Nephron (organoid): ENCODE results near the gene GP9.
A peak's percentile ranks its signal among the peaks of the same experiment; 100 is the strongest.

ENCODE experiments used
- H3K27ac Mint-ChIP-seq, 3 experiments: 2 replicates each; pipeline ENCODE4 v1.8.0; 2020; ENCODE audit warnings: mixed read lengths in 3 of 3, mild to moderate bottlenecking in 2 of 3, moderate library complexity in 1 of 3
- H3K27me3 Mint-ChIP-seq: 2 replicates; pipeline ENCODE4 v1.8.0; 2021; ENCODE audit warnings: low read depth, mild to moderate bottlenecking, moderate library complexity, mixed read lengths
- H3K36me3 Mint-ChIP-seq: 2 replicates; pipeline ENCODE4 v1.8.0; 2020; ENCODE audit warnings: low read depth, mixed read lengths
- H3K4me1 Mint-ChIP-seq: 2 replicates; pipeline ENCODE4 v1.8.0; 2020; ENCODE audit warnings: mixed read lengths
- H3K4me3 Mint-ChIP-seq, 3 experiments: 2 replicates each; pipeline ENCODE4 v1.8.0; 2020; ENCODE audit warnings: mild to moderate bottlenecking in 3 of 3, mixed read lengths in 3 of 3, moderate library complexity in 2 of 3
- H3K9me3 Mint-ChIP-seq: 2 replicates; pipeline ENCODE4 v1.8.0; 2020; ENCODE audit warnings: mixed read lengths
- TF ChIP-seq, protein P1 (sequence below), 3 experiments: fragments of 200-600 bp; sonication (generic); IDR thresholded peaks; one replicate each; pipeline ENCODE4 v1.5.0; 2021; ENCODE audit warnings: antibody characterized with exemption in 3 of 3; ENCODE audit not compliant: unreplicated experiment in 3 of 3

Gene GP9

GRCh38 chr3:129035360-129036221 lies 25.0 kb upstream of the GP9 start:
- Mint-ChIP-seq H3K27me3 (peaks cover 6% of the 10 kb centered on the region), H3K27ac (peak overlapping the region in 1 of 3 experiments; percentile 44), H3K4me3 (no peak overlapping the region), H3K36me3 (no peaks in the 10 kb centered on the region), H3K4me1 (peaks cover 21% of the 10 kb centered on the region), H3K9me3 (no peaks in the 10 kb centered on the region)
- TF ChIP-seq, protein P1, sequence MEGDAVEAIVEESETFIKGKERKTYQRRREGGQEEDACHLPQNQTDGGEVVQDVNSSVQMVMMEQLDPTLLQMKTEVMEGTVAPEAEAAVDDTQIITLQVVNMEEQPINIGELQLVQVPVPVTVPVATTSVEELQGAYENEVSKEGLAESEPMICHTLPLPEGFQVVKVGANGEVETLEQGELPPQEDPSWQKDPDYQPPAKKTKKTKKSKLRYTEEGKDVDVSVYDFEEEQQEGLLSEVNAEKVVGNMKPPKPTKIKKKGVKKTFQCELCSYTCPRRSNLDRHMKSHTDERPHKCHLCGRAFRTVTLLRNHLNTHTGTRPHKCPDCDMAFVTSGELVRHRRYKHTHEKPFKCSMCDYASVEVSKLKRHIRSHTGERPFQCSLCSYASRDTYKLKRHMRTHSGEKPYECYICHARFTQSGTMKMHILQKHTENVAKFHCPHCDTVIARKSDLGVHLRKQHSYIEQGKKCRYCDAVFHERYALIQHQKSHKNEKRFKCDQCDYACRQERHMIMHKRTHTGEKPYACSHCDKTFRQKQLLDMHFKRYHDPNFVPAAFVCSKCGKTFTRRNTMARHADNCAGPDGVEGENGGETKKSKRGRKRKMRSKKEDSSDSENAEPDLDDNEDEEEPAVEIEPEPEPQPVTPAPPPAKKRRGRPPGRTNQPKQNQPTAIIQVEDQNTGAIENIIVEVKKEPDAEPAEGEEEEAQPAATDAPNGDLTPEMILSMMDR (IDR thresholded peaks at IDR 0.05; ENCODE audit: unreplicated experiment in 3 of 3): no peak

DNA sequence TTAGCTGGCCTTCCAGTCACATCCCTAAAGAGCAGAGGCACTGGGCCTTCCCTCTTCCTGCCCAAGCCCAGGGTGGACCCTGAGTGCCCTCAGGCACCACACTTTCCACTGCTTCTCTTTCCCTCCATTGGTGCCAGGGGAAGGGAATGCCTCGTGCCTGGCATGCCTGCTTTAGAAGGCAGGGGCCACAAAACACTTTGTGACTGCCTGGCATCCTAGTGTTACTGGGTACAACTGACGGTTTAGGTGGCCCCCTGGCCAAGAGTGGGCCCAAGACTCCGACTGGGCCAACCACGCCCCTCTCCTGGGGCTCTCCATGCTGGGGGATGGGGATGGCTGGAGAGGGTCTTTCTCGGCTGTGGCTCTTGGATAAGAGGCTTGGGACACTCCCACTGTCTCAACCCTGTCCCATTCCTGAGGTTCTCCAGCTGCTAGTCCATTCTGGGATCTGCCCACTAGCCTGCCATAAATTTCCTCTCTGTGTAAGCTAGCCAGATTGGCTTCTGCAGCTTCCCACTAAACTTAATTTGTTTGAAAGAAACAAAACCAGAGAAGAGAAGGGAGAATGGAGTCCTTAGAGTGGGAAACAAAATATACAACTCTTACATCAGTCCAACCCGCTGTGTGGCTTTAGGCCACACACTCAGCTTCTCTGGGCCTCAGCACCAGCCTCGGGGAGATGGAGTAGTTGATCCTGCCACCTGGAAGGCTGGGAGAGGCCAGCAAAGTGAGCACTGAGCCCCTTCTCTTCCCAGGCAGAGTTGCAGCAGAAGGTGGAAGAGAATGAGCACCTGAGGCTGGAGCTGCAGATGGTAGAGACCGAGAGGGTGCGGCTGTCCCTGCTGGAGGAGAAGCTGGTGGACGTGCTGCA lies 24.1 kb upstream of the GP9 start:
- TF ChIP-seq, protein P1 (IDR thresholded peaks at IDR 0.05; ENCODE audit: unreplicated experiment in 3 of 3): no peak
- Mint-ChIP-seq H3K27me3 (peaks cover 6% of the 10 kb centered on the region), H3K36me3 (no peaks in the 10 kb centered on the region), H3K27ac (peak overlapping the region in 2 of 3 experiments; percentile 29 to 63), H3K9me3 (no peaks in the 10 kb centered on the region), H3K4me3 (no peak overlapping the region), H3K4me1 (peaks cover 18% of the 10 kb centered on the region)

DNA sequence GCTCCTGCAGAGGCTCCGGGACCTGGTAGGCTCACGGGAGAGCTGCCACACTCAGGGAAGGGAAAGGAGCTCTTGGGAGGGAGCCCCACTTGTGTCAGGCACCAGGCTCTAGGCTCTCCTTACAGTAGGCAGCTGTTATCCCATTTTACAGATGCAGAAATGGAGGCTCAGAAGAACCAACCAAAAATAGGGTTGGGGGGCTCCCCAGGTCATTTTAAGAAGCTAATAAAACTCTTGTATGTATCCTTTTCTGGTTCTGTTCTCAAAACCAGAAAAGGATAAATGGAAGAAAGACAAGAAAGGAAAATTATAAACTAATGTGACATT lies 23.5 kb upstream of the GP9 start:
- Mint-ChIP-seq H3K27me3 (peaks cover 6% of the 10 kb centered on the region), H3K27ac (no peak overlapping the region), H3K4me1 (peaks cover 14% of the 10 kb centered on the region), H3K9me3 (peaks cover 1% of the 10 kb centered on the region), H3K4me3 (no peak overlapping the region), H3K36me3 (no peaks in the 10 kb centered on the region)
- TF ChIP-seq, protein P1 (IDR thresholded peaks at IDR 0.05; ENCODE audit: unreplicated experiment in 3 of 3): no peak

- H3K4me3 Mint-ChIP-seq: no peak overlapping the region
- peaks cover 14% of the 10 kb centered on the region for H3K9me3 Mint-ChIP-seq
- H3K36me3 Mint-ChIP-seq: no peaks in the 10 kb centered on the region
- peaks cover 6% of the 10 kb centered on the region for H3K27me3 Mint-ChIP-seq
- peak overlapping the region in 1 of 3 experiments; percentile 31 for H3K27ac Mint-ChIP-seq
- H3K4me1 Mint-ChIP-seq: peaks cover 14% of the 10 kb centered on the region
- TF ChIP-seq, protein P1 (IDR thresholded peaks at IDR 0.05; ENCODE audit: unreplicated experiment in 3 of 3): no peak
Measured at GRCh38 chr3:129038121-129038855, 22.3 kb upstream of the GP9 start.

- H3K27ac Mint-ChIP-seq: peak overlapping the region in 2 of 3 experiments; percentile 14 to 39
- TF ChIP-seq, protein P1 (IDR thresholded peaks at IDR 0.05; ENCODE audit: unreplicated experiment in 3 of 3): no peak
- H3K4me3 Mint-ChIP-seq: no peak overlapping the region
- no peaks in the 10 kb centered on the region for H3K36me3 Mint-ChIP-seq
- peaks cover 14% of the 10 kb centered on the region for H3K4me1 Mint-ChIP-seq
- peaks cover 20% of the 10 kb centered on the region for H3K9me3 Mint-ChIP-seq
- peaks cover 6% of the 10 kb centered on the region for H3K27me3 Mint-ChIP-seq
Measured at GRCh38 chr3:129039271-129040038, 21.1 kb upstream of the GP9 start.
